Mammary epithelial cell (primary cell): ENCODE measurements around the gene ZSCAN1.

ENCODE experiments used
- CTCF ChIP-seq, 2 donors: IDR thresholded peaks in 1 of 2; conservative IDR thresholded peaks in 1 of 2; 2 replicates each; pipeline ENCODE4 v1.5.1; 2011 to 2012; ENCODE audit warnings: inconsistent platforms in 2 of 2, low read length in 2 of 2, mild to moderate bottlenecking in 2 of 2, control low read depth in 1 of 2, low read depth in 1 of 2; ENCODE audit not compliant: insufficient read depth in 1 of 2; ENCODE audit errors: extremely low read depth in 1 of 2
- EZH2 ChIP-seq: IDR thresholded peaks from 2 replicates; pipeline ENCODE4 v1.6.1; 2012; ENCODE audit warnings: low read length, inconsistent platforms, borderline replicate concordance

GRCh38 chr19:58084596-58085347 is 50.9 kb downstream of the ZSCAN1 start:
- TF ChIP-seq CTCF (conservative IDR thresholded peaks at IDR 0.05 in 1 of 2, IDR thresholded peaks at IDR 0.05 in 1 of 2; ENCODE audit: extremely low read depth in 1 of 2, insufficient read depth in 1 of 2, low read depth in 1 of 2, low read length in 2 of 2) (no peak), EZH2 (no peak)
